Measurements from ENCODE around the gene XRN1.

DNA sequence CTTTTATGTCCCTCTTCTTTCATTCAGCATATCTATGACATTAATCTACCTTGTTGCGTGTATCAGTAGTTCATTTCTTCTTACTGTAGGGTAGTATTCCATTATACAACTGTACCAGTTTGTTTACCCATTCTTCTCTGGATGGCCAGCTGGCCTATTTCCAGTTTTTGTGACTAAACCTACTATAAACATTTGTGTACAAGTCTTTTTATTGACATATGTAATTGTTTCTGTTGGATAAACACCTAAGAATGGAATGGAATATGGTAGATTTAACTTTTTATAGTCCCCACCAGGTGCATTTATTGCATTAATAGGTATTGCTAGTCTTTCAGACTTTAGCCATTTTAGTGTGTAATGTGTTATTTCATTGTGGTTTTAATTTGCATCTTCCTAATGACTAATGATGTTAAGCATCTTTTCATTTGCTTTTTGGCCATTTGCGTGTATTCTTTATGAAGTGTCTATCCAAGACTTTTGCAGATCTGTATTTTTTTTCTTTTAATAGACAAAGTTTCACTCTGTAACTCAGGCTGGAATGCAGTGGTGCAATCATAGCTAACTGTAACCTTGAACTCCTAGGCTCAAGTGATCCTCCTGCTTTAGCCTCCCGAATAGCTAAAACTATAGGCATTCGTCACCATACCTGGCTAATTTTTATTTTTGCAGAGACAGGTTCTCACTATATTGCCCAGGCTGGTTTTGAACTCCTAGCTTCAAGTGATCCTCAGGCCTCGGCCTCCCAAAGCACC, 41.9 kb upstream of the XRN1 start:
- TF ChIP-seq CTCF (IDR thresholded peaks at IDR 0.05) (no peak), EP300 (IDR thresholded peaks at IDR 0.05) (no peak), POLR2A (IDR thresholded peaks at IDR 0.05) (no peak)
